Measurements from ENCODE around the gene HIPK4.
"Not testable (repeated sequence)": the region's sequence is repeated elsewhere in the genome, so short reads cannot be mapped to it uniquely, and the experiment has no call there.

Gene HIPK4

GRCh38 chr19:40337594-40337993, 52.4 kb downstream of the HIPK4 start:
- no peak for DNase-seq (ENCODE audit: low read depth)

- DNase-seq (ENCODE audit: low read depth): no peak
These were observed 52.9 kb downstream of the HIPK4 start for GRCh38 chr19:40337107-40337506.

GRCh38 chr19:40336601-40336900, 53.4 kb downstream of the HIPK4 start:
- DNase-seq (ENCODE audit: low read depth): no peak

- DNase-seq (ENCODE audit: low read depth): no peak
These were observed 54.0 kb downstream of the HIPK4 start for GRCh38 chr19:40335855-40336600.

GRCh38 chr19:40335101-40335500, 54.9 kb downstream of the HIPK4 start:
- no peak for DNase-seq (ENCODE audit: low read depth)

GRCh38 chr19:40333083-40333482, 56.9 kb downstream of the HIPK4 start:
- DNase-seq (ENCODE audit: low read depth): not testable (repeated sequence)

GRCh38 chr19:40332669-40333068, 57.3 kb downstream of the HIPK4 start:
- DNase-seq (ENCODE audit: low read depth): no peak

GRCh38 chr19:40331052-40331451, 58.9 kb downstream of the HIPK4 start:
- DNase-seq (ENCODE audit: low read depth): no peak
